PC-9 (cell line): ENCODE data around the gene DCAF7. TPM values are rescaled to one million over a fixed set of nuclear protein-coding genes. Genes with fewer than 3 reads are reported as not detected.

Experiments
- BruUV-seq: library from RNA; stranded (reverse); fragments of 400-500 nt; replicated peaks from 2 replicates; lab custom pipeline; 2021; lab: Mats Ljungman, UMichigan
- CTCF ChIA-PET: fragments of 300-600 bp; sonication (Branson Sonifier 250); formaldehyde crosslinking; loops from one replicate; lab custom pipeline; 2022; ENCODE audit warnings: antibody characterized with exemption; lab: Charles Lee
- POLR2A ChIA-PET: fragments of 300-600 bp; sonication (Branson Sonifier 250); formaldehyde crosslinking; loops from one replicate; lab custom pipeline; 2022; ENCODE audit warnings: antibody characterized with exemption; ENCODE audit not compliant: unreplicated experiment; lab: Charles Lee
- DNase-seq, 2 experiments: peaks; one replicate each; pipeline versions ENCODE4 v3.0.0 to v3.0.0-alpha.2; 2015 to 2022; ENCODE audit warnings: mixed read lengths in 1 of 2
- H2AFZ ChIP-seq: fragments of 200-600 bp; sonication (generic); 2 replicates; pipeline ENCODE4 v1.8.1; 2017; ENCODE audit warnings: antibody characterized with exemption
- H3F3A ChIP-seq: fragments of 200-600 bp; sonication (generic); 2 replicates; pipeline ENCODE4 v1.8.1; 2017; ENCODE audit warnings: antibody characterized with exemption, mild to moderate bottlenecking, low read depth; ENCODE audit not compliant: insufficient read depth
- H3K27ac ChIP-seq: fragments of 200-600 bp; sonication (generic); 2 replicates; pipeline ENCODE4 v1.6.1; 2016; ENCODE audit warnings: mixed run types
- H3K27me3 ChIP-seq: fragments of 200-600 bp; sonication (generic); 2 replicates; pipeline ENCODE4 v1.6.1; 2016; ENCODE audit warnings: low read depth, mixed run types; ENCODE audit not compliant: insufficient read depth
- H3K36me3 ChIP-seq: fragments of 200-600 bp; sonication (generic); 2 replicates; pipeline ENCODE4 v1.6.1; 2016; ENCODE audit warnings: low read depth, mixed run types
- H3K4me1 ChIP-seq: fragments of 200-600 bp; sonication (generic); replicated peaks from 2 replicates; pipeline ENCODE4 v1.6.1; 2016; ENCODE audit warnings: mixed run types; ENCODE audit not compliant: insufficient read depth
- H3K4me2 ChIP-seq: fragments of 200-600 bp; sonication (generic); 2 replicates; pipeline ENCODE4 v1.6.1; 2017; ENCODE audit warnings: mixed run types
- H3K4me3 ChIP-seq: fragments of 200-600 bp; sonication (generic); 2 replicates; pipeline ENCODE4 v1.6.1; 2016; ENCODE audit warnings: mixed run types
- H3K79me2 ChIP-seq: fragments of 200-600 bp; sonication (generic); 2 replicates; pipeline ENCODE4 v1.6.1; 2017; ENCODE audit warnings: low read depth, mixed run types
- H3K9me2 ChIP-seq: fragments of 200-600 bp; sonication (generic); 2 replicates; pipeline ENCODE4 v1.8.1; 2017; ENCODE audit warnings: mild to moderate bottlenecking; ENCODE audit not compliant: insufficient read depth
- H3K9me3 ChIP-seq: fragments of 200-600 bp; sonication (generic); 2 replicates; pipeline ENCODE4 v1.8.1; 2016; ENCODE audit warnings: low read depth; ENCODE audit not compliant: insufficient read depth
- H4K20me1 ChIP-seq: fragments of 200-600 bp; sonication (generic); 2 replicates; pipeline ENCODE4 v1.8.1; 2017; ENCODE audit not compliant: insufficient read depth
- EZH2 ChIP-seq: fragments of 200-600 bp; sonication (generic); IDR thresholded peaks from 2 replicates; pipeline ENCODE4 v1.8.0; 2017; ENCODE audit warnings: antibody characterized with exemption, low read depth
- intact Hi-C: fragments of 100-400 bp; cut with micrococcal nuclease; formaldehyde crosslinking; loops from one replicate; pipeline ENCODE4 v1.10.0; 2022; ENCODE audit not compliant: unreplicated experiment
- total RNA-seq: library from RNA; stranded (reverse); gene quantifications from 2 replicates; pipeline ENCODE4 v1.2.3, GENCODE V29; 2021
- TF ChIP-seq, protein P1 (sequence below): fragments of 200-600 bp; sonication (generic); conservative IDR thresholded peaks from 2 replicates; pipeline ENCODE4 v1.6.1; 2017; ENCODE audit warnings: mixed run types, antibody characterized with exemption, mild to moderate bottlenecking, moderate library complexity

Gene DCAF7
- total RNA-seq, 1 experiment from 2014 or later: 78.9 TPM

DNA sequence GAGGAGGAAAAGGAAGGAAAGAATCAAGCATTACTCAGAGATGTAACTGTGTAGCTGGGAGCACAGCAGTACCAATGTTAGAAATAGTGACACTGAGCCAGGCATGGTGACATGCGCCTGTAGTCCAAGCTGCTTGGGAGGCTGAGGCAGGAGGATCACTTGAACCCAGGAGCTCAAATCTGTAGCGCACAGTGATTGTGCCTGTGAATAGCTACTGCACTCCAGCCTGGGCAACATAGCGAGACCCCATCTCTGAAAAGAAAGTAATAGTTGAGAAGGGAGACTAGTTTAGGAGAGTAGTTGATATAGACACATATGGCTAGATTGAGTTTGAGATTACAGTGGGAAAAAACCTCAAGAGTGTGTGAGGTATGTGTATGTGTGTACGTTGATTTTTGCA lies 89.8 kb downstream of the DCAF7 start:
- POLR2A ChIA-PET: no interaction called here
- no peak for TF ChIP-seq EZH2
- TF ChIP-seq, protein P1, sequence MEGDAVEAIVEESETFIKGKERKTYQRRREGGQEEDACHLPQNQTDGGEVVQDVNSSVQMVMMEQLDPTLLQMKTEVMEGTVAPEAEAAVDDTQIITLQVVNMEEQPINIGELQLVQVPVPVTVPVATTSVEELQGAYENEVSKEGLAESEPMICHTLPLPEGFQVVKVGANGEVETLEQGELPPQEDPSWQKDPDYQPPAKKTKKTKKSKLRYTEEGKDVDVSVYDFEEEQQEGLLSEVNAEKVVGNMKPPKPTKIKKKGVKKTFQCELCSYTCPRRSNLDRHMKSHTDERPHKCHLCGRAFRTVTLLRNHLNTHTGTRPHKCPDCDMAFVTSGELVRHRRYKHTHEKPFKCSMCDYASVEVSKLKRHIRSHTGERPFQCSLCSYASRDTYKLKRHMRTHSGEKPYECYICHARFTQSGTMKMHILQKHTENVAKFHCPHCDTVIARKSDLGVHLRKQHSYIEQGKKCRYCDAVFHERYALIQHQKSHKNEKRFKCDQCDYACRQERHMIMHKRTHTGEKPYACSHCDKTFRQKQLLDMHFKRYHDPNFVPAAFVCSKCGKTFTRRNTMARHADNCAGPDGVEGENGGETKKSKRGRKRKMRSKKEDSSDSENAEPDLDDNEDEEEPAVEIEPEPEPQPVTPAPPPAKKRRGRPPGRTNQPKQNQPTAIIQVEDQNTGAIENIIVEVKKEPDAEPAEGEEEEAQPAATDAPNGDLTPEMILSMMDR: no peak
- no peaks in the 10 kb centered on the region for H3K36me3 ChIP-seq
- no peaks in the 10 kb centered on the region for H4K20me1 ChIP-seq
- no peaks in the 10 kb centered on the region for H3K79me2 ChIP-seq
- no peak overlapping the region for H2AFZ ChIP-seq
- no peak for DNase-seq
- no peaks in the 10 kb centered on the region for H3K27me3 ChIP-seq
- H3F3A ChIP-seq: no peaks in the 10 kb centered on the region
- intact Hi-C loops: no loop called here
- no peaks in the 10 kb centered on the region for H3K4me1 ChIP-seq
- H3K4me3 ChIP-seq: no peak overlapping the region
- CTCF ChIA-PET: interaction anchor here (0.6 kb wide), 1 partner anchor 223 kb away, joined by 3 read pairs; no protein-coding TSS in a partner anchor
- no peaks in the 10 kb centered on the region for H3K9me3 ChIP-seq
- H3K9me2 ChIP-seq: no peaks in the 10 kb centered on the region
- no TSS peak for BruUV-seq
- no peak overlapping the region for H3K4me2 ChIP-seq
- no peak overlapping the region for H3K27ac ChIP-seq

DNA sequence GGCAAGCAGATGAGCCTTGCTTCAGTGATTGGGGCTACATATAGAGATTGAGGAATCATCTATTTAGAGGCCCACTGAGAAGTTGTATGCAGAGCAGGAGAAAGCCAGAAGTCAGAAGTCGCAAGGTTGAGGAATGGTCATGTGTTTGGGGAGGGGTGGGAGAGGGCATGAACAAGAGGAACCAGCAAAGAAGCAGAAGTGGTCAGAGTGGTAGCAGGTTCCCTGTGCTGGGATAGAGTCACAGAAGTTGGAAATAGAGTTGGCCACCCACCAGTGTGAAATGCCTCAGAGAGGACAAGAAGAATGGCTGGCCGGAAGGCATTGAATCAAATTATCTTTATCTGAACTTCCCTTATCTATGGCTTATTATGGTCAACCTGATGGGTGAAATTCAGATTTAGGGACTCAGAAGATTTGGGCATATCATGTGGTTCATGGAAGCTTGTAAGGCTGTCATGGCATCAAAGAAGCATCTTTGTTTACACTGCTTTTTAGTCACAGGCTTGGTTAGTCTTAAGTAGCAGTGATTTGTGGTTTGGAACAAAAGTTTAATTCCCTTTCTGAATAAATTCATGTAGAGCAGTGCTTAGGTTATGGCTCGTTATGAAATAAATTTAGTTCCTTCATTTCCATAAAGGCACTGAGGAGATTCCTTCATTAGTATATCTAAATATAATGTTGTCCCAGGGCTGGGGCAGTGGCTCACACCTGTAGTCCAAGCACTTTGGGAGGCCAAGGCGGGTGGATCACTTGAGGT lies 91.6 kb downstream of the DCAF7 start:
- Histone ChIP-seq H3K36me3 (no peaks in the 10 kb centered on the region), H3K4me2 (no peak overlapping the region), H3K4me3 (no peak overlapping the region), H3K9me2 (no peaks in the 10 kb centered on the region), H3K27ac (no peak overlapping the region), H3K4me1 (peaks cover 4% of the 10 kb centered on the region), H4K20me1 (no peaks in the 10 kb centered on the region), H2AFZ (no peak overlapping the region), H3K79me2 (no peaks in the 10 kb centered on the region), H3F3A (peaks cover 2% of the 10 kb centered on the region; the same call in 1 of the 2 replicates), H3K9me3 (no peaks in the 10 kb centered on the region), H3K27me3 (no peaks in the 10 kb centered on the region)
- no TSS peak for BruUV-seq
- no peak for TF ChIP-seq EZH2
- CTCF ChIA-PET: no interaction called here
- DNase-seq: no peak
- intact Hi-C loops: no loop called here
- POLR2A ChIA-PET: interaction anchor here (0.6 kb wide), 1 partner anchor 19 kb away, joined by 3 read pairs; no protein-coding TSS in a partner anchor

Other genes starting within 250 kb of the DCAF7 start
- 61.6 and 71.6 TPM in 2 replicates for gene CYB561, start 104.2 kb upstream of the DCAF7 start, total RNA-seq
- gene ACE, start 73.4 kb upstream of the DCAF7 start, total RNA-seq: 0.76 and 1.4 TPM in 2 replicates
- gene KCNH6, start 27.1 kb upstream of the DCAF7 start, total RNA-seq: not detected in 2 replicates
- gene TACO1, start 50.4 kb downstream of the DCAF7 start, total RNA-seq: 25.0 and 27.1 TPM in 2 replicates
- gene MAP3K3, start 71.9 kb downstream of the DCAF7 start, total RNA-seq: 12.9 and 14.1 TPM in 2 replicates
- 1.6 and 2.7 TPM in 2 replicates for gene LIMD2, start 149.6 kb downstream of the DCAF7 start, total RNA-seq
- 28.8 and 30.6 TPM in 2 replicates for gene STRADA, start 191.3 kb downstream of the DCAF7 start, total RNA-seq
- gene CCDC47, start 223.1 kb downstream of the DCAF7 start, total RNA-seq: 64.0 and 89.3 TPM in 2 replicates
- gene DDX42, start 223.7 kb downstream of the DCAF7 start, total RNA-seq: 107 and 130 TPM in 2 replicates